Measurements from ENCODE around the gene TEKT5. TPM values are rescaled to one million over a fixed set of nuclear protein-coding genes. Genes with fewer than 3 reads are reported as not detected.

TEKT5 gene
- total RNA-seq, 1 experiment from 2014 or later, result not detected

DNA sequence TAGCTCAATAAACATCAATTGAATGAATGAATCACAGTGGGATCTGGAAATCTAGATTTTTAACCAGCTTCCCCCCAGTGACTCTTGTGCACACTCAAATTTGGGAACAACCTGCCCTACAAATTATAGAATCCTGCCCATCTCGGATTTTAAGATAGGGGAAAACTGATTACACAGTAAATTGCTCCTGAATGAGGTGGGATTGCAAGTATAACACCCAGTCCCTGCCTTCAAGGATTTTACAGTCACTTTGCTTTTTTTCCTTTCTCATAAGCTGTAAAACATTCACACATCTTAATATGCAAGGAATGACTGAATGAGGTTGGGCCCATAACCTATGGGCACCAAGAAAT is 48.5 kb downstream of the TEKT5 start:
- Mint-ChIP-seq H3K27ac (ENCODE audit: unreplicated experiment) (no peak overlapping the region), H3K36me3 (ENCODE audit: insufficient read depth, unreplicated experiment) (no peaks in the 10 kb centered on the region), H3K4me1 (ENCODE audit: low read depth, unreplicated experiment) (peaks cover 15% of the 10 kb centered on the region), H3K4me3 (ENCODE audit: unreplicated experiment) (no peak overlapping the region), H3K9me3 (ENCODE audit: unreplicated experiment) (no peaks in the 10 kb centered on the region), H3K27me3 (ENCODE audit: insufficient read depth, unreplicated experiment) (no peaks in the 10 kb centered on the region)
- DNase-seq, result no peak
- Histone ChIP-seq H3K9me3 (no peaks in the 10 kb centered on the region), H3K4me1 (peaks cover 32% of the 10 kb centered on the region), H3K4me3 (ENCODE audit: low read depth, low read length) (no peak overlapping the region), H3K27me3 (replicated peaks; ENCODE audit: control insufficient read depth, insufficient read depth, low read length) (no peaks in the 10 kb centered on the region), H3K36me3 (ENCODE audit: control insufficient read depth, insufficient read depth, low read length) (no peaks in the 10 kb centered on the region)
- TF ChIP-seq, protein P1, sequence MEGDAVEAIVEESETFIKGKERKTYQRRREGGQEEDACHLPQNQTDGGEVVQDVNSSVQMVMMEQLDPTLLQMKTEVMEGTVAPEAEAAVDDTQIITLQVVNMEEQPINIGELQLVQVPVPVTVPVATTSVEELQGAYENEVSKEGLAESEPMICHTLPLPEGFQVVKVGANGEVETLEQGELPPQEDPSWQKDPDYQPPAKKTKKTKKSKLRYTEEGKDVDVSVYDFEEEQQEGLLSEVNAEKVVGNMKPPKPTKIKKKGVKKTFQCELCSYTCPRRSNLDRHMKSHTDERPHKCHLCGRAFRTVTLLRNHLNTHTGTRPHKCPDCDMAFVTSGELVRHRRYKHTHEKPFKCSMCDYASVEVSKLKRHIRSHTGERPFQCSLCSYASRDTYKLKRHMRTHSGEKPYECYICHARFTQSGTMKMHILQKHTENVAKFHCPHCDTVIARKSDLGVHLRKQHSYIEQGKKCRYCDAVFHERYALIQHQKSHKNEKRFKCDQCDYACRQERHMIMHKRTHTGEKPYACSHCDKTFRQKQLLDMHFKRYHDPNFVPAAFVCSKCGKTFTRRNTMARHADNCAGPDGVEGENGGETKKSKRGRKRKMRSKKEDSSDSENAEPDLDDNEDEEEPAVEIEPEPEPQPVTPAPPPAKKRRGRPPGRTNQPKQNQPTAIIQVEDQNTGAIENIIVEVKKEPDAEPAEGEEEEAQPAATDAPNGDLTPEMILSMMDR (IDR thresholded peaks at IDR 0.05; ENCODE audit: insufficient read depth in 1 of 2, low read depth in 1 of 2, low read length in 1 of 2, severe bottlenecking in 1 of 2, unreplicated experiment in 1 of 2), result no peak
- intact Hi-C loops (cut with micrococcal nuclease; ENCODE audit: unreplicated experiment), result no loop called here
- ChIA-PET POLR2A (interaction anchor here (0.7 kb wide), 1 partner anchor 1712 kb away, joined by 3 read pairs; no protein-coding TSS in a partner anchor), CTCF (no interaction called here)
- no TSS peak for BruUV-seq (replicated peaks)

DNA sequence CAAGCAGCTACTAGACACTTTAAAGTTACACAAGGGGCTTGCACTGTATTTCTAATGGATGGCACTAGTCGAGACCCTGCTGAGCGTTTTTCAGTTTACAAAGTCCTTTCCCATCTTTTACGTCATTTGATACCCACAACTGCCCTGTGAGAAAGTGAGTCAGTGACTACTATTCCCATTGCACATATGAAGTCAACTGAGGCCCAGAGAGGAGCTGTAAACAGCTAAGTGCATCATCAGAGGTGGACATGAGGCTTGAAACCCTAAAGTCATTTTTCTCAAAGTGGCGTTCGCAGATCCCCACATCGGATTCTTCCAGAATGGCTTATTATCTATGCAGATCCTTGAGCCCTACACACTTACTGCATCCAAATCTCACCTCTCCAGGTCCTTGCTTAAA is 50.6 kb downstream of the TEKT5 start:
- DNase-seq, result no peak
- TF ChIP-seq, protein P1 (IDR thresholded peaks at IDR 0.05; ENCODE audit: insufficient read depth in 1 of 2, low read depth in 1 of 2, low read length in 1 of 2, severe bottlenecking in 1 of 2, unreplicated experiment in 1 of 2), result no peak
- H3K4me3 Mint-ChIP-seq (ENCODE audit: unreplicated experiment), result no peak overlapping the region
- no peaks in the 10 kb centered on the region for H3K9me3 Mint-ChIP-seq (ENCODE audit: unreplicated experiment)
- ChIA-PET CTCF (interaction anchor here (0.6 kb wide), 1 partner anchor 48 kb away, joined by 3 read pairs; no protein-coding TSS in a partner anchor), POLR2A (no interaction called here)
- H3K27me3 Mint-ChIP-seq (ENCODE audit: insufficient read depth, unreplicated experiment), result no peaks in the 10 kb centered on the region
- Histone ChIP-seq H3K9me3 (no peaks in the 10 kb centered on the region), H3K27me3 (replicated peaks; ENCODE audit: control insufficient read depth, insufficient read depth, low read length) (no peaks in the 10 kb centered on the region), H3K4me1 (peaks cover 34% of the 10 kb centered on the region), H3K36me3 (ENCODE audit: control insufficient read depth, insufficient read depth, low read length) (no peaks in the 10 kb centered on the region), H3K4me3 (ENCODE audit: low read depth, low read length) (no peak overlapping the region)
- no peak overlapping the region for H3K27ac Mint-ChIP-seq (ENCODE audit: unreplicated experiment)
- BruUV-seq (replicated peaks), result no TSS peak
- H3K4me1 Mint-ChIP-seq (ENCODE audit: low read depth, unreplicated experiment), result peaks cover 15% of the 10 kb centered on the region
- no peaks in the 10 kb centered on the region for H3K36me3 Mint-ChIP-seq (ENCODE audit: insufficient read depth, unreplicated experiment)
- intact Hi-C loops (cut with micrococcal nuclease; ENCODE audit: unreplicated experiment), result no loop called here

DNA sequence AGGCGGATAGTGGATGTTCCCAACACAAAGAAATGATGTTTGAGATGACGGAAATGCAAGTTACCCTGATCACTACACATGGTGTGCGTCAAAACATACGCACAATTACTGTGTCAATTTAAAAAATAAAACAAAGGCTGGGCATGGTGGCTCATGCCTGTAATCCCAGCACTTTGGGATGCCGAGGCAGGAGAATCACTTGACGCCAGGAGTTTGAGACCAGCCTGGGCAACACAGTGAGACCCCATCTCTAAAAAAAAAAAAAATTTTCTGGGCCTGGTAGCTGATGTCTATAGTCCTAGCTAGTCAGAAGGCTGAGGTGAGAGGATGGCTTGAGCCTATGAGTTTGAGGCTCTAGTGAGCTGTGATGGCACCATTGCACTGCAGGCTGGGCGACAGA is 51.8 kb downstream of the TEKT5 start:
- Histone ChIP-seq H3K9me3 (no peaks in the 10 kb centered on the region), H3K4me3 (ENCODE audit: low read depth, low read length) (no peak overlapping the region), H3K36me3 (ENCODE audit: control insufficient read depth, insufficient read depth, low read length) (no peaks in the 10 kb centered on the region), H3K4me1 (peaks cover 32% of the 10 kb centered on the region), H3K27me3 (replicated peaks; ENCODE audit: control insufficient read depth, insufficient read depth, low read length) (no peaks in the 10 kb centered on the region)
- H3K9me3 Mint-ChIP-seq (ENCODE audit: unreplicated experiment), result no peaks in the 10 kb centered on the region
- H3K27me3 Mint-ChIP-seq (ENCODE audit: insufficient read depth, unreplicated experiment), result no peaks in the 10 kb centered on the region
- no TSS peak for BruUV-seq (replicated peaks)
- peaks cover 15% of the 10 kb centered on the region for H3K4me1 Mint-ChIP-seq (ENCODE audit: low read depth, unreplicated experiment)
- POLR2A ChIA-PET, result no interaction called here
- DNase-seq, result no peak
- CTCF ChIA-PET, result no interaction called here
- TF ChIP-seq, protein P1 (IDR thresholded peaks at IDR 0.05; ENCODE audit: insufficient read depth in 1 of 2, low read depth in 1 of 2, low read length in 1 of 2, severe bottlenecking in 1 of 2, unreplicated experiment in 1 of 2), result no peak
- no peaks in the 10 kb centered on the region for H3K36me3 Mint-ChIP-seq (ENCODE audit: insufficient read depth, unreplicated experiment)
- peak overlapping the region; percentile 81 for H3K27ac Mint-ChIP-seq (ENCODE audit: unreplicated experiment)
- no peak overlapping the region for H3K4me3 Mint-ChIP-seq (ENCODE audit: unreplicated experiment)
- intact Hi-C loops (cut with micrococcal nuclease; ENCODE audit: unreplicated experiment), result no loop called here

All from Caco-2 (cell line).